CD14-positive monocyte (primary cell): ENCODE data around the gene LCMT2. TPM values are rescaled to one million over a fixed set of nuclear protein-coding genes. Genes with fewer than 3 reads are reported as not detected.

ENCODE experiments used
- DNase-seq, 3 donors: peaks; one replicate each; pipeline ENCODE4 v3.0.0-alpha.2; 2011 to 2022
- H2AFZ ChIP-seq: 2 replicates; pipeline ENCODE4 v1.6.0; 2012; ENCODE audit warnings: mild to moderate bottlenecking, low read depth, low read length, inconsistent platforms; ENCODE audit not compliant: insufficient read depth, poor library complexity, severe bottlenecking
- H3K27ac ChIP-seq, 2 donors: 1 replicate in 1 of 2; 2 replicates in 1 of 2; pipeline ENCODE4 v1.5.1; 2012 to 2013; ENCODE audit warnings: low read length in 2 of 2, control low read depth in 1 of 2, inconsistent platforms in 1 of 2, low read depth in 1 of 2, mild to moderate bottlenecking in 1 of 2
- H3K27me3 ChIP-seq, 2 donors: one replicate each; pipeline versions ENCODE4 v1.6.0 to v1.6.1; 2011 to 2013; ENCODE audit warnings: low read length in 2 of 2; ENCODE audit not compliant: control insufficient read depth in 2 of 2, insufficient read depth in 2 of 2
- H3K36me3 ChIP-seq, 2 donors: replicated peaks in 1 of 2; 1 replicate in 1 of 2; 2 replicates in 1 of 2; pipeline versions ENCODE4 v1.5.1 to v1.6.1; 2012 to 2013; ENCODE audit warnings: low read length in 2 of 2, control low read depth in 1 of 2, inconsistent platforms in 1 of 2, mild to moderate bottlenecking in 1 of 2; ENCODE audit not compliant: insufficient read depth in 2 of 2, control insufficient read depth in 1 of 2
- H3K4me1 ChIP-seq, 2 donors: 1 replicate in 1 of 2; 2 replicates in 1 of 2; pipeline versions ENCODE4 v1.5.1 to v1.6.1; 2012 to 2013; ENCODE audit warnings: low read length in 2 of 2, control low read depth in 1 of 2, inconsistent platforms in 1 of 2, mild to moderate bottlenecking in 1 of 2, moderate library complexity in 1 of 2; ENCODE audit not compliant: insufficient read depth in 2 of 2, control insufficient read depth in 1 of 2
- H3K4me2 ChIP-seq: replicated peaks from 2 replicates; pipeline ENCODE3; 2012; ENCODE audit warnings: low read length, moderate library complexity, mild to moderate bottlenecking; ENCODE audit not compliant: poor library complexity, severe bottlenecking; ENCODE audit errors: extremely low read depth
- H3K4me3 ChIP-seq, 3 experiments: fragments of 200-600 bp in 1 of 3; sonication (generic) in 1 of 3; replicated peaks in 1 of 3; 1 replicate in 2 of 3; 2 replicates in 1 of 3; pipeline ENCODE4 v1.5.1; 2011 to 2013; ENCODE audit warnings: low read length in 3 of 3, mild to moderate bottlenecking in 3 of 3, control low read depth in 2 of 3, low read depth in 2 of 3, inconsistent platforms in 1 of 3, moderate library complexity in 1 of 3
- H3K79me2 ChIP-seq: 2 replicates; pipeline ENCODE4 v1.6.0; 2012; ENCODE audit warnings: mild to moderate bottlenecking, control low read depth, inconsistent platforms, low read length, moderate library complexity; ENCODE audit not compliant: insufficient read depth
- H3K9ac ChIP-seq: 2 replicates; pipeline ENCODE4 v1.6.0; 2017; ENCODE audit warnings: low read length, mild to moderate bottlenecking; ENCODE audit not compliant: insufficient read depth, poor library complexity, severe bottlenecking
- H3K9me3 ChIP-seq, 2 donors: replicated peaks in 1 of 2; 1 replicate in 1 of 2; 2 replicates in 1 of 2; pipeline versions ENCODE4 v1.5.1 to v1.6.1; 2012 to 2013; ENCODE audit warnings: low read length in 2 of 2, control low read depth in 1 of 2; ENCODE audit not compliant: control insufficient read depth in 1 of 2, insufficient read depth in 1 of 2
- H4K20me1 ChIP-seq: 2 replicates; pipeline ENCODE4 v1.6.0; 2012; ENCODE audit warnings: mild to moderate bottlenecking, low read length, control low read depth, moderate library complexity; ENCODE audit not compliant: insufficient read depth
- H3K27ac Mint-ChIP-seq, 7 donors: one replicate each; pipeline ENCODE4 v1.8.0; 2020; ENCODE audit warnings: mild to moderate bottlenecking in 7 of 7, mixed read lengths in 7 of 7, moderate library complexity in 6 of 7, inconsistent platforms in 2 of 7
- H3K27me3 Mint-ChIP-seq, 3 donors: one replicate each; pipeline ENCODE4 v1.8.0; 2021 to 2022; ENCODE audit warnings: low read depth in 3 of 3, mild to moderate bottlenecking in 3 of 3, mixed read lengths in 3 of 3, moderate library complexity in 3 of 3, inconsistent platforms in 1 of 3
- H3K36me3 Mint-ChIP-seq, 2 donors: one replicate each; pipeline ENCODE4 v1.8.0; 2020; ENCODE audit warnings: mixed read lengths in 2 of 2, inconsistent platforms in 1 of 2, mild to moderate bottlenecking in 1 of 2
- H3K4me1 Mint-ChIP-seq: one replicate; pipeline ENCODE4 v1.8.0; 2020; ENCODE audit warnings: mild to moderate bottlenecking, mixed read lengths
- H3K4me3 Mint-ChIP-seq, 2 donors: one replicate each; pipeline ENCODE4 v1.8.0; 2020; ENCODE audit warnings: mild to moderate bottlenecking in 2 of 2, mixed read lengths in 2 of 2, moderate library complexity in 1 of 2
- H3K9me3 Mint-ChIP-seq, 7 donors: one replicate each; pipeline ENCODE4 v1.8.0; 2020 to 2022; ENCODE audit warnings: mixed read lengths in 7 of 7, mild to moderate bottlenecking in 6 of 7, moderate library complexity in 6 of 7, inconsistent platforms in 2 of 7
- WGBS: methylation state at CpG from one replicate; pipeline ENCODE4 v1.1.5; 2013; ENCODE audit warnings: missing lambda C conversion rate; ENCODE audit not compliant: insufficient coverage; 5-methylcytosine and 5-hydroxymethylcytosine counted together
- intact Hi-C, 2 donors: fragments of 100-400 bp; cut with micrococcal nuclease; formaldehyde crosslinking; loops; one replicate each; pipeline versions ENCODE4 v1.15.0 to v1.15.1; 2023
- polyA plus RNA-seq, 3 donors: library from polyadenylated mRNA; depleted of rRNA in 1 of 3; unstranded in 2 of 3; stranded (reverse) in 1 of 3; fragments of 300-500 nt in 2 of 3; fragments of >200 nt in 1 of 3; fragmentation: Illumina TruSeq in 2 of 3; gene quantifications; 1 replicate in 2 of 3; 2 replicates in 1 of 3; pipeline ENCODE4 v1.2.3, GENCODE V29; 2012 to 2021
- TF ChIP-seq, protein P1 (sequence below): fragments of 200-600 bp; IDR thresholded peaks from one replicate; pipeline ENCODE4 v1.8.0; 2022; ENCODE audit warnings: antibody characterized with exemption, mild to moderate bottlenecking

LCMT2 gene
- polyA plus RNA-seq, 3 donors, result 0.78 to 1.6 (median 1.4) TPM

DNA sequence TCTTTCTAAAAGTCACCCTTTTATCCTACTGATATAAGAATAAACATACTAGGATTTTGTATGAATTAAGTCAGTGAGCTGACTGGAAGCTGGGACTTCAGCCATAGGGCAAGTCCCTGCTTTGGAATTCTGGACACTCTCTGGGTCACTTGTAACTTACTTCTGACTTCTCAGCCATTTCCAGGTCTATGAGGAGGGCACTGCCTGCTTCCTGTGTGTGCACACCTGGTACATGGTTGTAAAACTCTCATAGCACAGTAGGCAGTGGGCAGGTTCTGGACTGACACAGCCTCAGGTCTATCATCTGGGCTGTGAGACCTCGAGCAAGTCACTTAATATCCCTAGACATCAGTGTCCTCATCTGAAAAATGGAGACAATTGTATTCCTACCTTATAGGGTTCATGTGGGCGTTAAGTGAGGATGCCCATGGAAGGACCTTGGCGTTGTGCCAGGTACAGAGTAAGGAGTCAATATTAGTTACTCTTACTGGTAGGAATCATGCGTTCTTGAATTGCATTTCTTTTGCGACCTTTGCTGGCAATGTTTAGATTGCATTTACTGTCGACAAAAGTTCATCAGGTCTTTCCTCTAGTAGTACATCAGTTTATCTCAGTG lies 36.2 kb downstream of the LCMT2 start:
- Histone ChIP-seq H3K27me3 (peaks cover 7 to 20% of the 10 kb centered on the region in 2 donors), H3K9ac (no peak overlapping the region), H3K9me3 (no peaks in the 10 kb centered on the region), H3K27ac (no peak overlapping the region), H3K4me2 (no peak overlapping the region), H3K79me2 (no peaks in the 10 kb centered on the region), H4K20me1 (no peaks in the 10 kb centered on the region), H3K4me1 (no peaks in the 10 kb centered on the region), H3K36me3 (no peaks in the 10 kb centered on the region), H2AFZ (no peak overlapping the region), H3K4me3 (no peak overlapping the region)
- TF ChIP-seq, protein P1, sequence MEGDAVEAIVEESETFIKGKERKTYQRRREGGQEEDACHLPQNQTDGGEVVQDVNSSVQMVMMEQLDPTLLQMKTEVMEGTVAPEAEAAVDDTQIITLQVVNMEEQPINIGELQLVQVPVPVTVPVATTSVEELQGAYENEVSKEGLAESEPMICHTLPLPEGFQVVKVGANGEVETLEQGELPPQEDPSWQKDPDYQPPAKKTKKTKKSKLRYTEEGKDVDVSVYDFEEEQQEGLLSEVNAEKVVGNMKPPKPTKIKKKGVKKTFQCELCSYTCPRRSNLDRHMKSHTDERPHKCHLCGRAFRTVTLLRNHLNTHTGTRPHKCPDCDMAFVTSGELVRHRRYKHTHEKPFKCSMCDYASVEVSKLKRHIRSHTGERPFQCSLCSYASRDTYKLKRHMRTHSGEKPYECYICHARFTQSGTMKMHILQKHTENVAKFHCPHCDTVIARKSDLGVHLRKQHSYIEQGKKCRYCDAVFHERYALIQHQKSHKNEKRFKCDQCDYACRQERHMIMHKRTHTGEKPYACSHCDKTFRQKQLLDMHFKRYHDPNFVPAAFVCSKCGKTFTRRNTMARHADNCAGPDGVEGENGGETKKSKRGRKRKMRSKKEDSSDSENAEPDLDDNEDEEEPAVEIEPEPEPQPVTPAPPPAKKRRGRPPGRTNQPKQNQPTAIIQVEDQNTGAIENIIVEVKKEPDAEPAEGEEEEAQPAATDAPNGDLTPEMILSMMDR, result no peak
- intact Hi-C loops, result no loop called here
- H3K4me1 Mint-ChIP-seq, result no peaks in the 10 kb centered on the region
- H3K9me3 Mint-ChIP-seq, result peaks cover 0 to 3% (median 0%) of the 10 kb centered on the region in 7 donors
- peak overlapping the region in 1 of 2 donors; percentile 15 for H3K4me3 Mint-ChIP-seq
- DNase-seq, result no peak
- 88% methylated on average over 5 of the region's 6 CpGs for WGBS
- H3K27me3 Mint-ChIP-seq, result peaks cover 12 to 28% (median 14%) of the 10 kb centered on the region in 3 donors
- no peaks in the 10 kb centered on the region for H3K36me3 Mint-ChIP-seq
- no peak overlapping the region for H3K27ac Mint-ChIP-seq

DNA sequence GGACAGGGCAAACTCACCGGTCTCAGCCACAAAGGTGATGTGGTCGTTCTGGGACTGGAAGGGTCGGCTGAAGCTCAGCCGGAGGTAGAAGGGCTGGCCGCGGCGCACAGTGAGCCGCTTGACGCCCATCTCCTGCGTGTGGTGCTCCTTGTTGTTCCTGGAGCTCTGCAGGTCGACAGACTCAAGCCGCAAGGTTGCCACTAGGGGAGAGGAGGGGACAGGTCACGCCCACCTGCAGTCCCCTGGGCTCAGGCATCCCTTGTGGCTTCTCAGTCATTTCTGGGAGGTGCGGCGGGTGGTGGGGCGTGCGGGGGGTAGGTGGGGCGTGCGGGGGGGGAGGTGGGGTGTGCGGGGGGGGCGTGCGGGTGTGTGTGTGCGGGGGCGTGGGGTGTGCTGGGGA lies 36.9 kb downstream of the LCMT2 start:
- peaks cover 7 to 20% of the 10 kb centered on the region in 2 donors for H3K27me3 ChIP-seq
- WGBS, result 34% methylated on average over 12 of the region's 24 CpGs
- H3K9me3 ChIP-seq, result no peaks in the 10 kb centered on the region
- no peak overlapping the region for H3K4me3 ChIP-seq
- no peaks in the 10 kb centered on the region for H4K20me1 ChIP-seq
- no peaks in the 10 kb centered on the region for H3K4me1 Mint-ChIP-seq
- no peak overlapping the region for H3K27ac Mint-ChIP-seq
- H2AFZ ChIP-seq, result no peak overlapping the region
- H3K4me2 ChIP-seq, result no peak overlapping the region
- no peaks in the 10 kb centered on the region for H3K4me1 ChIP-seq
- H3K27ac ChIP-seq, result no peak overlapping the region
- intact Hi-C loops, result no loop called here
- H3K36me3 Mint-ChIP-seq, result no peaks in the 10 kb centered on the region
- no peak for DNase-seq
- TF ChIP-seq, protein P1, result no peak
- H3K79me2 ChIP-seq, result no peaks in the 10 kb centered on the region
- H3K9me3 Mint-ChIP-seq, result peaks cover 0 to 3% (median 0%) of the 10 kb centered on the region in 7 donors
- H3K9ac ChIP-seq, result no peak overlapping the region
- H3K27me3 Mint-ChIP-seq, result peaks cover 12 to 30% (median 14%) of the 10 kb centered on the region in 3 donors
- H3K36me3 ChIP-seq, result no peaks in the 10 kb centered on the region
- peak overlapping the region in 1 of 2 donors; percentile 26 for H3K4me3 Mint-ChIP-seq
